ENCODE measurements around the gene HPSE. TPM values are rescaled to one million over a fixed set of nuclear protein-coding genes. Genes with fewer than 3 reads are reported as not detected.

HPSE gene
- total and polyA plus RNA-seq, 2 experiments from 2014 or later: 2.2 to 2.9 TPM

DNA sequence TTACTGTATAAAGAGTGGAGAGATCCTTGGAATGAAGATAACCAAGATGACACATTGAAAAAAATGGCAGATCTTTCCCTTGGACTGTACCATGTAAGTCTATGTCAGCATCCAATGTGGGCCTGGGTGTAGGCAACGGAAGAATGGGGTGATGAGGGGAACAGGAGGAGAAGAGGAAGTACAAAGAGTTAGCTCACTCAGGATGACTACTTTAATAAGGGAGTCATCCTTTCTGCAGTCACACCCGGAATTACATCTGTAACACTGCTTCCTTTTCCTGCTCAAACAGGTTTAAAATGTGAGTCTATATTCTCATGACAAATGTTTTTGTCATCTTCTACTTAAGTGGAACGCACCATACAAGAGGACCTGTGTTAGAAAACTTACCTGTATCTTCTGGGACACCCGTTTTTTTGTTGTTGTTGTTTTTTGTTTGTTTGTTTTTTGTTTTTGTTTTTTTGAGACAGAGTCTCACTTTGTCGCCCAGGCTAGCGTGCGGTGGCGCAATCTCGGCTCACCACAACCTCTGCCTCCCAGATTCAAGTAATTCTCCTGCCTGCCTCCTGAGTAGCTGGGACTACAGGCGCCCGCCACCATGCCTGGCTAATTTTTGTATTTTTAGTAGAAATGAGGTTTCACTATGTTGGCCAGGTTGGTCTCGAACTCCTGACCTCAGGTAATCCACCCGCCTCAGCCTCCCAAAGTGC is 18.0 kb downstream of the HPSE start:
- no peaks in the 10 kb centered on the region for H3K27me3 ChIP-seq (ENCODE audit: insufficient read depth)
- H3K27ac ChIP-seq (ENCODE audit: low read depth): no peak overlapping the region
- TF ChIP-seq EZH2 (IDR thresholded peaks at IDR 0.05; ENCODE audit: low read depth, unreplicated experiment) (no peak), ZNF331 (CRISPR knock-in tag; IDR thresholded peaks at IDR 0.05; ENCODE audit: low read depth) (no peak), JUNB (IDR thresholded peaks at IDR 0.05; ENCODE audit: unreplicated experiment) (no peak), CREB1 (CRISPR knock-in tag; IDR thresholded peaks at IDR 0.05; ENCODE audit: low read depth) (no peak)
- TF ChIP-seq, protein P1, sequence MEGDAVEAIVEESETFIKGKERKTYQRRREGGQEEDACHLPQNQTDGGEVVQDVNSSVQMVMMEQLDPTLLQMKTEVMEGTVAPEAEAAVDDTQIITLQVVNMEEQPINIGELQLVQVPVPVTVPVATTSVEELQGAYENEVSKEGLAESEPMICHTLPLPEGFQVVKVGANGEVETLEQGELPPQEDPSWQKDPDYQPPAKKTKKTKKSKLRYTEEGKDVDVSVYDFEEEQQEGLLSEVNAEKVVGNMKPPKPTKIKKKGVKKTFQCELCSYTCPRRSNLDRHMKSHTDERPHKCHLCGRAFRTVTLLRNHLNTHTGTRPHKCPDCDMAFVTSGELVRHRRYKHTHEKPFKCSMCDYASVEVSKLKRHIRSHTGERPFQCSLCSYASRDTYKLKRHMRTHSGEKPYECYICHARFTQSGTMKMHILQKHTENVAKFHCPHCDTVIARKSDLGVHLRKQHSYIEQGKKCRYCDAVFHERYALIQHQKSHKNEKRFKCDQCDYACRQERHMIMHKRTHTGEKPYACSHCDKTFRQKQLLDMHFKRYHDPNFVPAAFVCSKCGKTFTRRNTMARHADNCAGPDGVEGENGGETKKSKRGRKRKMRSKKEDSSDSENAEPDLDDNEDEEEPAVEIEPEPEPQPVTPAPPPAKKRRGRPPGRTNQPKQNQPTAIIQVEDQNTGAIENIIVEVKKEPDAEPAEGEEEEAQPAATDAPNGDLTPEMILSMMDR (conservative IDR thresholded peaks at IDR 0.05; ENCODE audit: low read depth in 2 of 2): no peak
- TF ChIP-seq, protein P2, sequence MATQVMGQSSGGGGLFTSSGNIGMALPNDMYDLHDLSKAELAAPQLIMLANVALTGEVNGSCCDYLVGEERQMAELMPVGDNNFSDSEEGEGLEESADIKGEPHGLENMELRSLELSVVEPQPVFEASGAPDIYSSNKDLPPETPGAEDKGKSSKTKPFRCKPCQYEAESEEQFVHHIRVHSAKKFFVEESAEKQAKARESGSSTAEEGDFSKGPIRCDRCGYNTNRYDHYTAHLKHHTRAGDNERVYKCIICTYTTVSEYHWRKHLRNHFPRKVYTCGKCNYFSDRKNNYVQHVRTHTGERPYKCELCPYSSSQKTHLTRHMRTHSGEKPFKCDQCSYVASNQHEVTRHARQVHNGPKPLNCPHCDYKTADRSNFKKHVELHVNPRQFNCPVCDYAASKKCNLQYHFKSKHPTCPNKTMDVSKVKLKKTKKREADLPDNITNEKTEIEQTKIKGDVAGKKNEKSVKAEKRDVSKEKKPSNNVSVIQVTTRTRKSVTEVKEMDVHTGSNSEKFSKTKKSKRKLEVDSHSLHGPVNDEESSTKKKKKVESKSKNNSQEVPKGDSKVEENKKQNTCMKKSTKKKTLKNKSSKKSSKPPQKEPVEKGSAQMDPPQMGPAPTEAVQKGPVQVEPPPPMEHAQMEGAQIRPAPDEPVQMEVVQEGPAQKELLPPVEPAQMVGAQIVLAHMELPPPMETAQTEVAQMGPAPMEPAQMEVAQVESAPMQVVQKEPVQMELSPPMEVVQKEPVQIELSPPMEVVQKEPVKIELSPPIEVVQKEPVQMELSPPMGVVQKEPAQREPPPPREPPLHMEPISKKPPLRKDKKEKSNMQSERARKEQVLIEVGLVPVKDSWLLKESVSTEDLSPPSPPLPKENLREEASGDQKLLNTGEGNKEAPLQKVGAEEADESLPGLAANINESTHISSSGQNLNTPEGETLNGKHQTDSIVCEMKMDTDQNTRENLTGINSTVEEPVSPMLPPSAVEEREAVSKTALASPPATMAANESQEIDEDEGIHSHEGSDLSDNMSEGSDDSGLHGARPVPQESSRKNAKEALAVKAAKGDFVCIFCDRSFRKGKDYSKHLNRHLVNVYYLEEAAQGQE (IDR thresholded peaks at IDR 0.05; ENCODE audit: unreplicated experiment): no peak
- H3K27me3 Mint-ChIP-seq (ENCODE audit: insufficient read depth, low read depth, poor library complexity): no peaks in the 10 kb centered on the region
- H3K79me2 ChIP-seq (replicated peaks; ENCODE audit: insufficient read depth): no peaks in the 10 kb centered on the region
- H3K9me2 ChIP-seq (ENCODE audit: insufficient read depth): no peaks in the 10 kb centered on the region
- H3K4me3 ChIP-seq: no peak overlapping the region
- H4K20me1 ChIP-seq (replicated peaks; ENCODE audit: insufficient read depth): no peaks in the 10 kb centered on the region
- H3K36me3 Mint-ChIP-seq (ENCODE audit: low read depth): no peaks in the 10 kb centered on the region
- ATAC-seq (no peak), DNase-seq (ENCODE audit: low spot score) (no peak)
- H3K36me3 ChIP-seq (ENCODE audit: insufficient read depth): no peaks in the 10 kb centered on the region
- H3K9me3 Mint-ChIP-seq: no peaks in the 10 kb centered on the region
- H3K4me3 Mint-ChIP-seq: no peak overlapping the region
- no peak overlapping the region for H2AFZ ChIP-seq
- H3K27ac Mint-ChIP-seq: no peak overlapping the region
- H3F3A ChIP-seq (replicated peaks; ENCODE audit: low read depth): no peaks in the 10 kb centered on the region
- H3K4me2 ChIP-seq: no peak overlapping the region
- no peaks in the 10 kb centered on the region for H3K4me1 Mint-ChIP-seq
- H3K4me1 ChIP-seq (ENCODE audit: insufficient read depth): no peaks in the 10 kb centered on the region

DNA sequence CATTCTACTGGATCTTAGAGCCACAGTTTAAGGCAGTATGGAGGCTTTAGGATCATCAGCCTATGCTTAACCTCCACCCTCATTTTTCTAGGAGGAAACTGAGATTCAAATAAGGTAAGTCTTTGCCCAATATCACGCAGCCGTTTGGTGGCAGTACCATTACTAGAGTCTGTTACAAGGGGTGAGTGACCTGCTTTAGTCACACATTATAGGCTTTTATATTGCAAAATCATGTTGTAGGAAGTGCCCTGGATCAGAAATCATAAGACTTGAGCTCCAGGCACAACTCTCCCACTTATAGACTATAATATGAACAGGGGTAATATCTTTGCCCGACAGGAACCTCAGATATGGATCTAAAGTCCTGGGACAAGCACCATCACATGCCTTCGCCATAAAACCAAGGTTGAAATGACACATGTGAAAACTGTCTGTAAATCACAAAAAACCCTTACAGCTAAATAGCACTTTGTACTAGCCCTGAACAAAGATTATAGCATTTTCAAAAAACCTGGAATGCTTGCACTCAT is 19.2 kb downstream of the HPSE start:
- Histone ChIP-seq H3K9me2 (ENCODE audit: insufficient read depth) (no peaks in the 10 kb centered on the region), H3K4me3 (no peak overlapping the region), H3K79me2 (replicated peaks; ENCODE audit: insufficient read depth) (no peaks in the 10 kb centered on the region), H2AFZ (no peak overlapping the region), H3K36me3 (ENCODE audit: insufficient read depth) (no peaks in the 10 kb centered on the region), H3K27me3 (ENCODE audit: insufficient read depth) (no peaks in the 10 kb centered on the region), H3F3A (replicated peaks; ENCODE audit: low read depth) (no peaks in the 10 kb centered on the region), H4K20me1 (replicated peaks; ENCODE audit: insufficient read depth) (no peaks in the 10 kb centered on the region), H3K4me2 (no peak overlapping the region), H3K27ac (ENCODE audit: low read depth) (no peak overlapping the region), H3K4me1 (ENCODE audit: insufficient read depth) (no peaks in the 10 kb centered on the region)
- Mint-ChIP-seq H3K27ac (no peak overlapping the region), H3K4me3 (no peak overlapping the region), H3K27me3 (ENCODE audit: insufficient read depth, low read depth, poor library complexity) (peaks cover 3% of the 10 kb centered on the region), H3K9me3 (no peaks in the 10 kb centered on the region), H3K4me1 (no peaks in the 10 kb centered on the region), H3K36me3 (ENCODE audit: low read depth) (no peaks in the 10 kb centered on the region)
- ATAC-seq (no peak), DNase-seq (ENCODE audit: low spot score) (no peak)
- TF ChIP-seq CREB1 (CRISPR knock-in tag; IDR thresholded peaks at IDR 0.05; ENCODE audit: low read depth): no peak
- TF ChIP-seq, protein P2 (IDR thresholded peaks at IDR 0.05; ENCODE audit: unreplicated experiment): no peak
- no peak for TF ChIP-seq NANOG (IDR thresholded peaks at IDR 0.05; ENCODE audit: borderline replicate concordance)
- TF ChIP-seq ZNF331 (CRISPR knock-in tag; IDR thresholded peaks at IDR 0.05; ENCODE audit: low read depth): no peak
- TF ChIP-seq, protein P1 (conservative IDR thresholded peaks at IDR 0.05; ENCODE audit: low read depth in 2 of 2): no peak
- no peak for TF ChIP-seq EZH2 (IDR thresholded peaks at IDR 0.05; ENCODE audit: low read depth, unreplicated experiment)
- TF ChIP-seq, protein P3, sequence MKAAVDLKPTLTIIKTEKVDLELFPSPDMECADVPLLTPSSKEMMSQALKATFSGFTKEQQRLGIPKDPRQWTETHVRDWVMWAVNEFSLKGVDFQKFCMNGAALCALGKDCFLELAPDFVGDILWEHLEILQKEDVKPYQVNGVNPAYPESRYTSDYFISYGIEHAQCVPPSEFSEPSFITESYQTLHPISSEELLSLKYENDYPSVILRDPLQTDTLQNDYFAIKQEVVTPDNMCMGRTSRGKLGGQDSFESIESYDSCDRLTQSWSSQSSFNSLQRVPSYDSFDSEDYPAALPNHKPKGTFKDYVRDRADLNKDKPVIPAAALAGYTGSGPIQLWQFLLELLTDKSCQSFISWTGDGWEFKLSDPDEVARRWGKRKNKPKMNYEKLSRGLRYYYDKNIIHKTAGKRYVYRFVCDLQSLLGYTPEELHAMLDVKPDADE (IDR thresholded peaks at IDR 0.05): no peak
- TF ChIP-seq EZH2phosphoT487 (IDR thresholded peaks at IDR 0.05; ENCODE audit: unreplicated experiment): no peak
- no peak for TF ChIP-seq POLR2AphosphoS5 (IDR thresholded peaks at IDR 0.05; ENCODE audit: low read depth)

Data from GM23338 (cell line).